OCI-LY3 (cell line): ENCODE measurements around the gene IFRD2.

ENCODE experiments used
- EZH2phosphoT487 ChIP-seq: fragments of 200-600 bp; shearing (Covaris generic); IDR thresholded peaks from 2 replicates; pipeline ENCODE4 v1.6.1; 2018; ENCODE audit warnings: antibody characterized with exemption, mixed run types, low read depth
- TF ChIP-seq, protein P1 (sequence below): fragments of 200-600, 300-600 bp; sonication (generic); IDR thresholded peaks from 2 replicates; pipeline ENCODE4 v1.5.1; 2014; ENCODE audit warnings: antibody characterized with exemption, low read length, low read depth

DNA sequence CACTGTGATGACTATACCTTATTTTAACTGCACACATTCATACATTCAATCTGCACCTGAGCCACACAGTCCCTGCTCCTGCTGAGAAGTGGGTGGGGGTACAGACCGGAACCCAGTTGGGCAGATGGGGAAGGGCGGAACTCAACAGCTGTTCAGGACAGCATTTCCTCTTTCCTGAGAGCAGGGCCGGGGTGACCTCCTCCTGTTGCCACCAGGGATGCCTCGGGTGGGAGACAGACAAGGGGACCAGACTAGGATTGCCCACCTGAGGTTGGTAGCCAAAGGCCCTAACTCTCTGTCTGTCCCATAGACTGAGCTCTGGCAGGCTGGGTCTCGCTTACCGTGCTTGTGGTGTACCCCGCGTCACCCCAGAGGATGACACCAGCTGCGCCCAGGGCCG, 26.4 kb upstream of the IFRD2 start:
- TF ChIP-seq, protein P1, sequence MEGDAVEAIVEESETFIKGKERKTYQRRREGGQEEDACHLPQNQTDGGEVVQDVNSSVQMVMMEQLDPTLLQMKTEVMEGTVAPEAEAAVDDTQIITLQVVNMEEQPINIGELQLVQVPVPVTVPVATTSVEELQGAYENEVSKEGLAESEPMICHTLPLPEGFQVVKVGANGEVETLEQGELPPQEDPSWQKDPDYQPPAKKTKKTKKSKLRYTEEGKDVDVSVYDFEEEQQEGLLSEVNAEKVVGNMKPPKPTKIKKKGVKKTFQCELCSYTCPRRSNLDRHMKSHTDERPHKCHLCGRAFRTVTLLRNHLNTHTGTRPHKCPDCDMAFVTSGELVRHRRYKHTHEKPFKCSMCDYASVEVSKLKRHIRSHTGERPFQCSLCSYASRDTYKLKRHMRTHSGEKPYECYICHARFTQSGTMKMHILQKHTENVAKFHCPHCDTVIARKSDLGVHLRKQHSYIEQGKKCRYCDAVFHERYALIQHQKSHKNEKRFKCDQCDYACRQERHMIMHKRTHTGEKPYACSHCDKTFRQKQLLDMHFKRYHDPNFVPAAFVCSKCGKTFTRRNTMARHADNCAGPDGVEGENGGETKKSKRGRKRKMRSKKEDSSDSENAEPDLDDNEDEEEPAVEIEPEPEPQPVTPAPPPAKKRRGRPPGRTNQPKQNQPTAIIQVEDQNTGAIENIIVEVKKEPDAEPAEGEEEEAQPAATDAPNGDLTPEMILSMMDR = no peak
- no peak for TF ChIP-seq EZH2phosphoT487
